Smooth muscle cell (in vitro differentiated cells): ENCODE results near the gene DAD1. TPM values are rescaled to one million over a fixed set of nuclear protein-coding genes. Genes with fewer than 3 reads are reported as not detected.

Source experiments
- DNase-seq: peaks from one replicate; lab custom pipeline; 2025; ENCODE audit not compliant: unreplicated experiment; lab: John Stamatoyannopoulos, UW
- H2AFZ ChIP-seq: fragments of 200-600 bp; sonication (generic); 2 replicates; pipeline ENCODE4 v1.6.0; 2016; ENCODE audit warnings: antibody characterized with exemption, low read depth, mild to moderate bottlenecking
- H3F3A ChIP-seq: fragments of 200-600 bp; sonication (generic); 2 replicates; pipeline ENCODE4 v1.6.0; 2017; ENCODE audit warnings: antibody characterized with exemption, low read depth
- H3K27ac ChIP-seq: fragments of 200-600 bp; sonication (generic); 2 replicates; pipeline ENCODE4 v1.5.1; 2016; ENCODE audit warnings: low read depth, mild to moderate bottlenecking
- H3K27me3 ChIP-seq: fragments of 200-600 bp; sonication (generic); 2 replicates; pipeline ENCODE4 v1.6.1; 2016; ENCODE audit warnings: low read depth, mild to moderate bottlenecking
- H3K36me3 ChIP-seq: fragments of 200-600 bp; sonication (generic); 2 replicates; pipeline ENCODE4 v1.5.1; 2016; ENCODE audit warnings: low read depth
- H3K4me1 ChIP-seq: fragments of 200-600 bp; sonication (generic); 2 replicates; pipeline ENCODE4 v1.5.1; 2016; ENCODE audit warnings: low read depth
- H3K4me2 ChIP-seq: fragments of 200-600 bp; sonication (generic); 2 replicates; pipeline ENCODE4 v1.6.0; 2016; ENCODE audit warnings: mild to moderate bottlenecking
- H3K4me3 ChIP-seq: fragments of 200-600 bp; sonication (generic); 2 replicates; pipeline ENCODE4 v1.5.1; 2016; ENCODE audit warnings: mild to moderate bottlenecking
- H3K79me2 ChIP-seq: fragments of 200-600 bp; sonication (generic); 2 replicates; pipeline ENCODE4 v1.6.0; 2016; ENCODE audit warnings: low read depth, mild to moderate bottlenecking
- H3K9ac ChIP-seq: fragments of 200-600 bp; sonication (generic); 2 replicates; pipeline ENCODE4 v1.6.0; 2016; ENCODE audit warnings: low read depth
- H3K9me3 ChIP-seq: fragments of 200-600 bp; sonication (generic); replicated peaks from 2 replicates; pipeline ENCODE4 v1.5.1; 2016; ENCODE audit warnings: low read depth
- H4K20me1 ChIP-seq: fragments of 200-600 bp; sonication (generic); 2 replicates; pipeline ENCODE4 v1.6.0; 2016; ENCODE audit warnings: low read depth
- WGBS: methylation state at CpG from one replicate; pipeline ENCODE4 v1.1.7; 2016; ENCODE audit warnings: low lambda C conversion rate; 5-methylcytosine and 5-hydroxymethylcytosine counted together
- polyA plus RNA-seq: library from polyadenylated mRNA; unstranded; fragments of >200 nt; fragmentation: Nextera tagmentation; extraction: Ambion mirVana; gene quantifications from 2 replicates; pipeline ENCODE4 v1.2.1, GENCODE V29; 2016
- total RNA-seq: library from RNA; depleted of rRNA; stranded (reverse); fragments of >200 nt; gene quantifications from 2 replicates; pipeline ENCODE4 v1.2.3, GENCODE V29; 2014
- TF ChIP-seq, protein P1 (sequence below): fragments of 200-600 bp; sonication (generic); IDR thresholded peaks from 2 replicates; pipeline ENCODE4 v1.5.1; 2017; ENCODE audit warnings: borderline replicate concordance, mild to moderate bottlenecking, antibody characterized with exemption; ENCODE audit not compliant: insufficient read depth, poor library complexity, severe bottlenecking

Gene DAD1
- total and polyA plus RNA-seq, 2 experiments from 2014 or later, result 533 to 571 TPM

DNA sequence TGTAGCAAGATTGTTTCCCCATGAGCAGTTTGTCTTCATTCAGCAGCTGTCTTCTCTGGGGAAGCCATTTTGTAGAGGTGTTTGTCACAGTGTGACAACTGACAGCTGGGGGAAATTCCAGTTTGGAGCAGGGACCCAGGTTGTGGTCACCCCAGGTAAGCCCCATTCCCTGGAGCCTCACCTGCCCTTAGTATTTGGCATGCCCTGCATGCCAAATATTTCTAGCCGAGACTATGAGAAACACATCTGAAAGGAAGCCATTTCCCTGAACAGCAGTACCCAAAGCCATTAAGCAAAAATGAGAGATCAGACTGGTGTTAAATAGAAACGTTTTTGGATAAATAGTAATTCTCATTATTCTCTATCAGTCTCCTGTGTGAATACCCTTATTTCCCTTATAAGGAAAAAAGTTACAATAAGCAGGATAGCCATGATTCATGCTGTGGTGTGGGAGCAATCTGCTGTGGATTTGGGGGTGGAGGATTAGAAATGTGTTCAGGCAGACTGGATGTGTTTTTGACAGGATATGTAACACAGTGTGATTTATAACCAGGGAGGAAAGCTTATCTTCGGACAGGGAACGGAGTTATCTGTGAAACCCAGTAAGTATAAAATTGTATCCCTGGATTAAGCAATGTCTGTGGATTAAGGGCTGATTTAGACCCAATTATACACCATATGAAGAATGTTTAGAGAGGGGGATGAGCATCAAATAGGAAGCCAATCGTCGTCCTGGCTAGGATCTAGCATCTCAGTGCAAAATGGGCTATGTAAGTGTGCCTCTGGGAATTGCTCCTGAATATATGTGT is 68.9 kb downstream of the DAD1 start:
- Histone ChIP-seq H3K9ac (no peak overlapping the region), H3K4me1 (no peaks in the 10 kb centered on the region), H3K36me3 (no peaks in the 10 kb centered on the region), H4K20me1 (no peaks in the 10 kb centered on the region), H3K4me3 (no peak overlapping the region), H3K79me2 (no peaks in the 10 kb centered on the region), H2AFZ (no peak overlapping the region), H3K27me3 (no peaks in the 10 kb centered on the region), H3K27ac (no peak overlapping the region), H3K4me2 (no peak overlapping the region), H3K9me3 (no peaks in the 10 kb centered on the region), H3F3A (no peaks in the 10 kb centered on the region)
- WGBS, result 31% methylated on average over 6 of the region's 6 CpGs
- no peak for DNase-seq
- TF ChIP-seq, protein P1, sequence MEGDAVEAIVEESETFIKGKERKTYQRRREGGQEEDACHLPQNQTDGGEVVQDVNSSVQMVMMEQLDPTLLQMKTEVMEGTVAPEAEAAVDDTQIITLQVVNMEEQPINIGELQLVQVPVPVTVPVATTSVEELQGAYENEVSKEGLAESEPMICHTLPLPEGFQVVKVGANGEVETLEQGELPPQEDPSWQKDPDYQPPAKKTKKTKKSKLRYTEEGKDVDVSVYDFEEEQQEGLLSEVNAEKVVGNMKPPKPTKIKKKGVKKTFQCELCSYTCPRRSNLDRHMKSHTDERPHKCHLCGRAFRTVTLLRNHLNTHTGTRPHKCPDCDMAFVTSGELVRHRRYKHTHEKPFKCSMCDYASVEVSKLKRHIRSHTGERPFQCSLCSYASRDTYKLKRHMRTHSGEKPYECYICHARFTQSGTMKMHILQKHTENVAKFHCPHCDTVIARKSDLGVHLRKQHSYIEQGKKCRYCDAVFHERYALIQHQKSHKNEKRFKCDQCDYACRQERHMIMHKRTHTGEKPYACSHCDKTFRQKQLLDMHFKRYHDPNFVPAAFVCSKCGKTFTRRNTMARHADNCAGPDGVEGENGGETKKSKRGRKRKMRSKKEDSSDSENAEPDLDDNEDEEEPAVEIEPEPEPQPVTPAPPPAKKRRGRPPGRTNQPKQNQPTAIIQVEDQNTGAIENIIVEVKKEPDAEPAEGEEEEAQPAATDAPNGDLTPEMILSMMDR, result no peak

DNA sequence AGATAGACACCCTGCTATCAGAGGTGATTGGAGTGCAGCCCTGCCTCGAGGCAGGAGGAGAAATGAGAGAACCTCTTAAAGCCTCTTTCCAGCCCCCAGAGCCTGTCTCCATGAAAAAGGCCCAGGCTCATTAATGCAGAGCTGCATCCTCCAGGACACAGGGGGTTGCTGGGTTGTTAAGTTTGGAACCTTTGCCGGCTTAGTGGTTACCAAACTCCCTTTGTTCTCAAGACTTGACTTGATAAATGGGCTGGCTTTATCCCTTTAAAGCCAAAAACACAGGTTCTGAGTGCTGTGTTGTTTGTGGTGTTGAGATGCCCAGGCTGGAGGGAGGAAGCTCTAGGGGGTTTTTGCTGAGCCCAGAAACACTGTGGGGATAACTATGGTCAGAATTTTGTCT is 71.0 kb downstream of the DAD1 start:
- Histone ChIP-seq H3K36me3 (no peaks in the 10 kb centered on the region), H3K27me3 (no peaks in the 10 kb centered on the region), H3K9me3 (no peaks in the 10 kb centered on the region), H3K27ac (no peak overlapping the region), H2AFZ (no peak overlapping the region), H3K4me1 (peaks cover 6% of the 10 kb centered on the region), H3K4me2 (no peak overlapping the region), H3K9ac (no peak overlapping the region), H3F3A (no peaks in the 10 kb centered on the region), H3K79me2 (no peaks in the 10 kb centered on the region), H3K4me3 (no peak overlapping the region), H4K20me1 (no peaks in the 10 kb centered on the region)
- 25% methylated on average over 2 of the region's 2 CpGs for WGBS
- TF ChIP-seq, protein P1, result no peak
- no peak for DNase-seq

- no peaks in the 10 kb centered on the region for H3K9me3 ChIP-seq
- no peak overlapping the region for H3K9ac ChIP-seq
- TF ChIP-seq, protein P1, result no peak
- H3K4me3 ChIP-seq, result no peak overlapping the region
- H3K4me2 ChIP-seq, result no peak overlapping the region
- 85% methylated on average over 7 of the region's 7 CpGs for WGBS
- H3K27ac ChIP-seq, result no peak overlapping the region
- H3K4me1 ChIP-seq, result peaks cover 6% of the 10 kb centered on the region
- no peaks in the 10 kb centered on the region for H3K79me2 ChIP-seq
- no peak overlapping the region for H2AFZ ChIP-seq
- no peak for DNase-seq
- no peaks in the 10 kb centered on the region for H3F3A ChIP-seq
- no peaks in the 10 kb centered on the region for H3K36me3 ChIP-seq
- no peaks in the 10 kb centered on the region for H3K27me3 ChIP-seq
- H4K20me1 ChIP-seq, result no peaks in the 10 kb centered on the region
Measured at GRCh38 chr14:22517117-22517720, 71.8 kb downstream of the DAD1 start.
